ENCODE data around the gene TRAPPC14. TPM values are rescaled to one million over a fixed set of nuclear protein-coding genes. Genes with fewer than 3 reads are reported as not detected.

TRAPPC14 gene
- total RNA-seq, 1 donor from 2014 or later, result 58.1 TPM

DNA sequence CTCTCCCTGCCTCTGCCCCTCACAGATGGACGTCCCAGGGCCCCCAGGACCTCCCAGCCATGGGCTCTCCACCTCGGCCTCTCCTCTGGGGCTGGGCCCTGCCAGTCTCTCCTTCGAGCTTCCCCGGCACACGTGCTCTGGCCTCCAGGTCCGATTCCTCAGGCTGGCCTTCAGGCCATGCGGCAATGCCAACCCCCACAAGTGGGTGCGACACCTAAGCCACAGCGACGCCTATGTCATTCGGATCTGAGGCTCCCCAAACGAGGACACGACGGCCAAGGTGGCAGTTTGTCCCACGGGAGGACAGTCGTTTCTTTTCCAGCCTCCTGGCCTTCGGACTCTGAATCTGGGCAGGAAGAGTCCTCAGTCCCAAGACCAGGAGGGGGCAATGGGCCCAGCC is 51.9 kb downstream of the TRAPPC14 start:
- intact Hi-C loops (cut with micrococcal nuclease), result no loop called here

DNA sequence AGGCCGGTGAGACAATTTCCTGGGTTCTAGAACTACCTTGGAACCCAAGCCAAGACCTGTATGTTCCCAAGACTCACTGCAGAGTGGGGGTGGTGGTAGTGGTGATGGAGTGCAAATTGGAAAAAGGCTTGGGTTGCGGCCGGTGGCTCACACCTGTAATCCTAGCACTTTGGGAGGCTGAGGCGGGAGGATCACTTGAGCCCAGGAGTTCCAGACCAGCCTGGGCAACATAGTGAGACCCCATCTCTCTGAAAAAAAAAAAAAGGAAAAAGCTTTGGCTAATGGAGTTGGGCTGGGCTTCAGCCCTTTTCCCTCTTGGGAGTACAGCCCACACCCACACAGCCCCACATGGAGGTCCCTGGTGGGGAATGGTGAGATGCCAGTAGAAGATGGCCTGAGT is 53.0 kb downstream of the TRAPPC14 start:
- intact Hi-C loops (cut with micrococcal nuclease), result no loop called here

Other genes starting within 250 kb of the TRAPPC14 start
- gene TRIM4, start 239.2 kb downstream of the TRAPPC14 start, total RNA-seq, result 29.2 and 29.7 TPM in 2 replicates
- gene GJC3, start 229.1 kb downstream of the TRAPPC14 start, total RNA-seq, result 0.32 TPM in 1 of 2 replicates, not detected in the other
- not detected in 2 replicates for gene AZGP1, start 182.7 kb downstream of the TRAPPC14 start, total RNA-seq
- gene ZKSCAN1, start 143.1 kb downstream of the TRAPPC14 start, total RNA-seq, result 69.7 and 75.2 TPM in 2 replicates
- gene ZSCAN21, start 108.9 kb downstream of the TRAPPC14 start, total RNA-seq, result 8.7 and 9.2 TPM in 2 replicates
- 28.0 and 28.3 TPM in 2 replicates for gene ZNF3, start 77.0 kb downstream of the TRAPPC14 start, total RNA-seq
- 95.2 and 110 TPM in 2 replicates for gene COPS6, start 69.8 kb downstream of the TRAPPC14 start, total RNA-seq
- 257 and 262 TPM in 2 replicates for gene MCM7, start 57.3 kb downstream of the TRAPPC14 start, total RNA-seq
- 10.7 and 12.0 TPM in 2 replicates for gene AP4M1, start 57.1 kb downstream of the TRAPPC14 start, total RNA-seq
- gene TAF6, start 39.4 kb downstream of the TRAPPC14 start, total RNA-seq, result 67.1 and 69.0 TPM in 2 replicates
- gene CNPY4, start 39.1 kb downstream of the TRAPPC14 start, total RNA-seq, result 37.0 and 39.5 TPM in 2 replicates
- gene MBLAC1, start 31.8 kb downstream of the TRAPPC14 start, total RNA-seq, result 5.0 and 6.0 TPM in 2 replicates
- 150 and 161 TPM in 2 replicates for gene LAMTOR4, start 9.8 kb downstream of the TRAPPC14 start, total RNA-seq
- 2.8 and 3.0 TPM in 2 replicates for gene GAL3ST4, start 9.9 kb upstream of the TRAPPC14 start, total RNA-seq
- gene GPC2, start 18.7 kb upstream of the TRAPPC14 start, total RNA-seq, result 4.4 and 5.6 TPM in 2 replicates
- gene STAG3, start 19.2 kb upstream of the TRAPPC14 start, total RNA-seq, result 33.0 and 38.3 TPM in 2 replicates
- gene PVRIG, start 61.2 kb upstream of the TRAPPC14 start, total RNA-seq, result 69.1 and 72.8 TPM in 2 replicates
- not detected in 2 replicates for gene SPDYE3, start 149.0 kb upstream of the TRAPPC14 start, total RNA-seq
- gene PILRB, start 199.4 kb upstream of the TRAPPC14 start, total RNA-seq, result 82.4 and 84.7 TPM in 2 replicates
- gene PILRA, start 214.8 kb upstream of the TRAPPC14 start, total RNA-seq, result 11.7 and 11.8 TPM in 2 replicates

All from T-helper 1 cell treated with Interleukin-12 subunit alpha and Interleukin-12 subunit beta and Interleukin-4 antibody, amounts not matched to agents 30 ng/mL and 1 ng/mL, for 36 hours (primary cell).